NCI-H128 (cell line): ENCODE results near the gene RSRP1.

ENCODE experiments used
- DNase-seq: peaks from one replicate; lab custom pipeline; 2025; ENCODE audit not compliant: unreplicated experiment; lab: John Stamatoyannopoulos, UW

RSRP1 gene

DNA sequence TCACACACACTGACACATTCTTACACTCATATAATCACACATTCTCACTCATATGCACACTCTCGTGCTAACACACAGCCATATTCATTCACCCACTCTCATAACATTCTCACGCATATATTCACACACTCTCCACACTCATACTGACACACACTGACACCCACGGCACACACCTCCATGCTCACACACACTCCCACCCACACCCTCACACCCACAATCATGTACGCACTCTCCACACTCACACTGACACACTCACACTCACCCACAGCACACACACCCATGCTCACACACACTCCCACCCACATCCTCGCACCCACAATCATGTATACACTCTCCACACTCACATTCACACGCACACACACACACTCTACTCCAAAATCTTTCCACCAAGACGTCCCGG lies 53.2 kb downstream of the RSRP1 start:
- no peak for DNase-seq

DNA sequence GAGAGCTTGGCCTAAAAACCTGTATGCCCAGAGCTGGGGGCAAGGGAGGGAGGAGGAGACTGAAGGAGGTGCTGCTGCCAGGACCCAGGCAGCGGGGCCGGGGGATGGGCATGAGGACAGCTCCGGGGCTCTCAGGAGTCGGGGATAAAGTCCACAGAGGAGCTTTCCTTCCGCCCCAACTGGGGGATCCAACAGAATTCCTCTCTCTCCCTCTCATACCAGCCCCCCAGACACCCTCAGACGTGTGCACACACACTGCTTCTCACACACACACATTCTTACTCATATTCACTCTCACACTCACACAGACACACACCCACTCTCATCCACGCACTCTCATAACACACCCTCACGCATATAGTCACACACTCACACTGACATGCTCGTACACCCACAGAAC lies 54.0 kb downstream of the RSRP1 start:
- no peak for DNase-seq
